B cell (primary cell): ENCODE data around the gene DNAJC4.

Experiments
- EZH2 ChIP-seq: IDR thresholded peaks from 2 replicates; pipeline ENCODE4 v1.6.1; 2012; ENCODE audit warnings: borderline replicate concordance, low read depth, mild to moderate bottlenecking, moderate library complexity, low read length; ENCODE audit not compliant: insufficient read depth, poor library complexity, severe bottlenecking
- TF ChIP-seq, protein P1 (sequence below): fragments of 200-600 bp; IDR thresholded peaks from one replicate; pipeline ENCODE4 v1.8.0; 2022; ENCODE audit warnings: antibody characterized with exemption, mild to moderate bottlenecking

DNA sequence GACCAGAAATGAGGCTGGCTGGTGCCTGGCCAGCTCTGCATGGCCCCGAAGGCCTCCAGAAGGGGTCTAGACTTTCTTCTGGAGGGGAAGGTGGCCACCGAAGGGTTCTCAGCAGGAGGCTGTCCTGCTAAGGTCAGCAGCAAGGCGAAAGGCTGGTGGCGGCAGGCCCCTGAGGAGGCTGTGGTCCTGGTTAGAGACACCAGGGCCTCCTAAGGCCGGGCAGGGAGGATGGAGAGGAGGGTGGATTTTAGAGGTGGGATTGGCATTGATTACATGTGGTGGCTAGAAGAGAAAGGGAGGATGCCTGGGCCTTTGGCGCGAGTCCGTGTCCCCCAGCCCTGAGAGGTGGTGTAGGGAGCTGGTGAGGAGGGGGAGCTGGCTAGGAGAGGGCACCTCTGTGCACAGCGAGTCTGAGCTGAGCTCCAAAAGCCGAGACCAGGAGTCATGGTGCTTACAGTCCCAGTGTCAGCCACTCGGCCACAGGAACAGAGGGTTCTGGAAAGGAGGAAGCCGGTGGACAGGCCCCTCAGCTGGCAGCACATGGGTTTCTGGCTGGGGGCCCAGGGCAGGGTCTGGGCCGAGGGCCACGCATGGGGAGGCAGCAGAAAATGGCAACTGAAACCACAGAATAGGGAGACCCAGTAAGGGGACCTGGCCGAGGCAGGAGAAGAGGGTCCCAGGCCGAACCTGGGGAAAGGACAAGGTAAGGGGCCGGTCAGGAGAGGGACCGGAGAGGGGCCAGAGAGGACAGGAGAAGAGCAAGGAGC, 21.4 kb upstream of the DNAJC4 start:
- TF ChIP-seq, protein P1, sequence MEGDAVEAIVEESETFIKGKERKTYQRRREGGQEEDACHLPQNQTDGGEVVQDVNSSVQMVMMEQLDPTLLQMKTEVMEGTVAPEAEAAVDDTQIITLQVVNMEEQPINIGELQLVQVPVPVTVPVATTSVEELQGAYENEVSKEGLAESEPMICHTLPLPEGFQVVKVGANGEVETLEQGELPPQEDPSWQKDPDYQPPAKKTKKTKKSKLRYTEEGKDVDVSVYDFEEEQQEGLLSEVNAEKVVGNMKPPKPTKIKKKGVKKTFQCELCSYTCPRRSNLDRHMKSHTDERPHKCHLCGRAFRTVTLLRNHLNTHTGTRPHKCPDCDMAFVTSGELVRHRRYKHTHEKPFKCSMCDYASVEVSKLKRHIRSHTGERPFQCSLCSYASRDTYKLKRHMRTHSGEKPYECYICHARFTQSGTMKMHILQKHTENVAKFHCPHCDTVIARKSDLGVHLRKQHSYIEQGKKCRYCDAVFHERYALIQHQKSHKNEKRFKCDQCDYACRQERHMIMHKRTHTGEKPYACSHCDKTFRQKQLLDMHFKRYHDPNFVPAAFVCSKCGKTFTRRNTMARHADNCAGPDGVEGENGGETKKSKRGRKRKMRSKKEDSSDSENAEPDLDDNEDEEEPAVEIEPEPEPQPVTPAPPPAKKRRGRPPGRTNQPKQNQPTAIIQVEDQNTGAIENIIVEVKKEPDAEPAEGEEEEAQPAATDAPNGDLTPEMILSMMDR, result no peak
- TF ChIP-seq EZH2, result no peak
